Fibroblast of mammary gland (primary cell): ENCODE measurements around the gene IGLL5.

ENCODE experiments used
- DNase-seq: peaks from one replicate; pipeline ENCODE4 v3.0.0-alpha.2; 2010; ENCODE audit warnings: low read depth
- H3K4me3 ChIP-seq: 2 replicates; pipeline ENCODE4 v1.5.1; 2011; ENCODE audit warnings: low read depth, mild to moderate bottlenecking, low read length, moderate library complexity; ENCODE audit not compliant: control insufficient read depth
- TF ChIP-seq, protein P1 (sequence below): conservative IDR thresholded peaks from 2 replicates; pipeline ENCODE4 v1.5.1; 2011; ENCODE audit warnings: low read depth, low read length, inconsistent platforms; ENCODE audit not compliant: control insufficient read depth, insufficient read depth

The IGLL5 gene

GRCh38 chr22:22893077-22893805 is 5.6 kb downstream of the IGLL5 start:
- no peak overlapping the region for H3K4me3 ChIP-seq
- TF ChIP-seq, protein P1, sequence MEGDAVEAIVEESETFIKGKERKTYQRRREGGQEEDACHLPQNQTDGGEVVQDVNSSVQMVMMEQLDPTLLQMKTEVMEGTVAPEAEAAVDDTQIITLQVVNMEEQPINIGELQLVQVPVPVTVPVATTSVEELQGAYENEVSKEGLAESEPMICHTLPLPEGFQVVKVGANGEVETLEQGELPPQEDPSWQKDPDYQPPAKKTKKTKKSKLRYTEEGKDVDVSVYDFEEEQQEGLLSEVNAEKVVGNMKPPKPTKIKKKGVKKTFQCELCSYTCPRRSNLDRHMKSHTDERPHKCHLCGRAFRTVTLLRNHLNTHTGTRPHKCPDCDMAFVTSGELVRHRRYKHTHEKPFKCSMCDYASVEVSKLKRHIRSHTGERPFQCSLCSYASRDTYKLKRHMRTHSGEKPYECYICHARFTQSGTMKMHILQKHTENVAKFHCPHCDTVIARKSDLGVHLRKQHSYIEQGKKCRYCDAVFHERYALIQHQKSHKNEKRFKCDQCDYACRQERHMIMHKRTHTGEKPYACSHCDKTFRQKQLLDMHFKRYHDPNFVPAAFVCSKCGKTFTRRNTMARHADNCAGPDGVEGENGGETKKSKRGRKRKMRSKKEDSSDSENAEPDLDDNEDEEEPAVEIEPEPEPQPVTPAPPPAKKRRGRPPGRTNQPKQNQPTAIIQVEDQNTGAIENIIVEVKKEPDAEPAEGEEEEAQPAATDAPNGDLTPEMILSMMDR: no peak
- no peak for DNase-seq

DNA sequence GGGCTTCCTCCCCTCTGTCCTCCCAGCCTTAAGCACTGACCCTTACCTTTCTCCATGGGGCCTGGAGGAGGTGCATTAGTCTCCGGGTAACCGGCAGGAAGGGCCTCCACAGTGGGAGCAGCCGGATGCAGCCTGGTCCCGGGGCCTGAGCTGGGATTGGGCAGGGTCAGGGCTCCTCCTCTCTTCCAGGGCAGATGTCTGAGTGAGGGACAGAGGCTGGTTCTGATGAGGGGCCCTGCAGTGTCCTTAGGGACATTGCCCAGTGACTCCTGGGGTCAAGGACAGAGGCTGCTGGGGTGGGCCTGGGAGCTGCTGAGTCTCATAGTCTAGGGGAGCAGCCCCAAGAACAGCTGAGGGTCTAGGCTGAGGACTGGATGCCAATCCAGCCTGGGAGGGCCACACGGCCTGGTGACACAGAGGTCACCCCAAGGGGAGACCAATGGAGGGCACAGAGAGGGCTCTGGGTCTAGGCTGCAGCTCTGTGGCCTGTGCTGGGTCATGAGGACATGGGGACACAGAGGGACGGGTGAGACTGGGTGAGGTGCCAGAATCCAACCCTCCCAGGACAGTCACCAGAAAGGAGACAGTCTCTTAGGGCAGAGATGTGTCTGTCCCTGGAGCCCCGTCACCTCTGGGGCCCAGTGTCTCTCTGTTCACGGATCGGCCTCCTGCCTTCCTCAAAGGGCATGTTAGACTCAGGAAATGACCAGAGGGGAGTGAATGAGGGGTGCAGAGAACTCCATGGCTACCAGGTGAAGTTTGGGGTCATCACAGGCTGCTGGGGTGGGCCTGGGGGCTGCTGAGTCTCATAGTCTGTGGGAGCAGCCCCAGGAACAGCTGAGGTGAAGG is 6.5 kb downstream of the IGLL5 start:
- no peak overlapping the region for H3K4me3 ChIP-seq
- no peak for DNase-seq
- TF ChIP-seq, protein P1: no peak

DNA sequence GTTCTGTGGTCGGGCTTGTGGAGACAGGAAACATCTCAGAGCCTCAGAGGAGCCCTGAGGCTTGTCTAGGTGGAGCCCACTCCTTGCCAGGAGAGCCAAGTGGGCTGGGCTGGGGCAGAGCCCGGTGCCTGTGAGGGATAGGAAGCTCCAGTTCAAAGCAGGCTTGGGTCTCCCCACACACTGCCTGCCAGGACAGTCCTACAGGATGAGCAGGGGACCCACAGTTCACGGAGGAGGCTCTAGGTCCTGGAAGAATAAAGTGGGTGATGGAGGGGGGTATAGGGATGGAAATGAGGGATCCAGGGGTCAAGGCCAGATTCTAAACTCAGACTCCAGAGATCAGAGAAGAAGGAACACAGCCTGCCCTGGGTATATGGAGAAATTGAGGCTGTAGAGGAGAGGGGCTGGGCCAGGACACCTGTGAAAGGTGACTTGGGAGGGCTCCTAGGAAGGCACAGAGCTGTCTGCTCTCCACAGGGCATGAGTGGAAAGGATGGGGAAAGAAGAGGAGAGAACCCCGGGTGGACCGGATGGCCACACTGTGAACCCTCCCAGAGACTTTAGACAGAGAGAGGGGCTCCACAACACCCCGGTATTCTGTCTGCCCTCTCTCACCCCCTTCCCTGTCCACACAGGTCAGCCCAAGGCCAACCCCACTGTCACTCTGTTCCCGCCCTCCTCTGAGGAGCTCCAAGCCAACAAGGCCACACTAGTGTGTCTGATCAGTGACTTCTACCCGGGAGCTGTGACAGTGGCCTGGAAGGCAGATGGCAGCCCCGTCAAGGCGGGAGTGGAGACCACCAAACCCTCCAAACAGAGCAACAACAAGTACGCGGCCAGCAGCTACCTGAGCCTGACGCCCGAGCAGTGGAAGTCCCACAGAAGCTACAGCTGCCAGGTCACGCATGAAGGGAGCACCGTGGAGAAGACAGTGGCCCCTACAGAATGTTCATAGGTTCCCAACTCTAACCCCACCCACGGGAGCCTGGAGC is 7.4 kb downstream of the IGLL5 start:
- TF ChIP-seq, protein P1: no peak
- H3K4me3 ChIP-seq: no peak overlapping the region
- no peak for DNase-seq

DNA sequence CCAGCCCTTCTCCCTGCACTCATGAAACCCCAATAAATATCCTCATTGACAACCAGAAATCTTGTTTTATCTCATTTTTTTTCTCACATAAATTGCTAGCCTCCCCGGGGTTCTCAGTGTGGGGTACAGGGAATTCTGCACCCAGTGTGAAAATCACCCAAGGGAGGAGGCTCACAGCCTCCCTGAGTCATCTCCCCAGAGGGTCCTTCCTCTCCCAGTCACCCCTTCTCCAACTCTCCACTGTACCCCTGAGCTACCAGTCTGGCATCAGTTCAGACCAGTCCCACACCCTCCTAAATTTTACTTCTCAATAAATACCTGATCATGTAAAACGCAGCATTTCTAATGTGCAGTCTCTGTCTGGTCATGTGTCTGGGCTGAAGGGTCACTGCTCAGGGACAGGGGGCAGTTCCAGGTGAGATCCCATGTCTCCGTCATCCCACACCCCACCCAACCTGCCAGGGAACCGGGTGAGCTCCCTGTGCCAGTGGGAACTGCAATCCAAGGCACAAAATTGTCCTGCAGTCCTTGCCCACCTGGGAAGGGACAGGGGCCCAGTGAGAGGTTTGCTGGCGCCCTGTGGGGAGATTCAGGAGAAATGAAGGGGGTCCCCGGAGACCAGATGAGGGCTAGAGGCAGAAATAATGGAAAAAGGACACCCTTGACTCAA is 8.3 kb downstream of the IGLL5 start:
- no peak for DNase-seq
- H3K4me3 ChIP-seq: no peak overlapping the region
- TF ChIP-seq, protein P1: no peak

GRCh38 chr22:22896601-22897000 is 9.0 kb downstream of the IGLL5 start:
- no peak for DNase-seq
- H3K4me3 ChIP-seq: no peak overlapping the region
- TF ChIP-seq, protein P1: no peak

DNA sequence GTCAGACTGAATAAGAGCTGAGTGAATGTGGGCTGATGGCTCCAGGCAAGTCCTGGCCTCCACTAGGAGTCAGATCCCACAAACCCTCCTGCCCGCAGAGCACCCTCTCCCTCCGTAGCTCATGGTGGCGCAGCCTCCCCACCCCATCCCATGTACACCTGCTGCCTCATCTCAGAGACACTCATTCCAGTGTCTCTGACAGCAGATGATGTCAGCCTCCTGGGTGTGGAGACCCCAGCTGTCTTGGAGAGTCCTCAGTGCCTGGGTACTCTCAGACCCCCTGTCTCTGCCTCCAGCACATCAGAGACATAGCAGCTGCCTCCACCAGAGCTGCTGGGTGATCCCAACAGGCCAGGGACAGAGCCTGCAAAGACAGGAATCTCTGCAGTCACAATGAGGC is 9.5 kb downstream of the IGLL5 start:
- no peak for DNase-seq
- H3K4me3 ChIP-seq: no peak overlapping the region
- TF ChIP-seq, protein P1: no peak
